ENCODE results near the gene MAP4K1. TPM values are rescaled to one million over a fixed set of nuclear protein-coding genes. Genes with fewer than 3 reads are reported as not detected.
A peak's percentile ranks its signal among the peaks of the same experiment; 100 is the strongest.

MAP4K1 gene
- total and polyA plus RNA-seq, 2 of the 13 experiments (the other 11 are each of a cell fraction or from before 2014, with no cell fraction given): 0.24 to 0.89 TPM

GRCh38 chr19:38647368-38647965, 29.7 kb upstream of the MAP4K1 start, which contains the start of gene ACTN4 (continued):
- TF ChIP-seq ZGPAT (CRISPR knock-in tag; IDR thresholded peaks at IDR 0.05): peak; percentile 27; the same call in 1 of the 2 replicates
- no peak for TF ChIP-seq ZNF660 (CRISPR knock-in tag; IDR thresholded peaks at IDR 0.05; ENCODE audit: borderline replicate concordance, low read depth)
- peak; percentile 82 for TF ChIP-seq HNRNPLL (IDR thresholded peaks at IDR 0.05; ENCODE audit: low read depth, low read length, poor library complexity, severe bottlenecking)
- no peak for TF ChIP-seq NR2F1 (CRISPR knock-in tag; IDR thresholded peaks at IDR 0.05)
- 0 out of 2 replicates have a peak, but pooled peaks have one; percentile 24 for TF ChIP-seq POGZ (CRISPR knock-in tag; IDR thresholded peaks at IDR 0.05)
- peak; percentile 97 for TF ChIP-seq ZSCAN22 (CRISPR knock-in tag; IDR thresholded peaks at IDR 0.05)
- TF ChIP-seq ZNF207 (IDR thresholded peaks at IDR 0.05; ENCODE audit: borderline replicate concordance): no peak
- TF ChIP-seq MED1 (CRISPR knock-in tag; IDR thresholded peaks at IDR 0.05): peak; percentile 53; the same call in 1 of the 2 replicates
- TF ChIP-seq ZNF563 (CRISPR knock-in tag; IDR thresholded peaks at IDR 0.05): peak; percentile 95
- peak; percentile 65 for TF ChIP-seq NRL (CRISPR knock-in tag; IDR thresholded peaks at IDR 0.05; ENCODE audit: borderline replicate concordance)
- no peak for TF ChIP-seq ZNF33A (CRISPR knock-in tag; IDR thresholded peaks at IDR 0.05; ENCODE audit: borderline replicate concordance)
- TF ChIP-seq ZNF784 (CRISPR knock-in tag; IDR thresholded peaks at IDR 0.05; ENCODE audit: borderline replicate concordance): peak; percentile 90; the same call in 1 of the 2 replicates
- peak; percentile 35; the same call in 1 of the 2 replicates for TF ChIP-seq ZFP91 (CRISPR knock-in tag; IDR thresholded peaks at IDR 0.05; ENCODE audit: borderline replicate concordance)
- peak; percentile 78 for TF ChIP-seq KAT7 (CRISPR knock-in tag; IDR thresholded peaks at IDR 0.05; ENCODE audit: borderline replicate concordance)
- TF ChIP-seq TEAD3 (CRISPR knock-in tag; optimal IDR thresholded peaks at IDR 0.05; ENCODE audit: borderline replicate concordance): peak; percentile 86
- TF ChIP-seq MYC (CRISPR knock-in tag; IDR thresholded peaks at IDR 0.05; ENCODE audit: borderline replicate concordance): peak; percentile 89
- no peak for TF ChIP-seq PREB (CRISPR knock-in tag; IDR thresholded peaks at IDR 0.05)
- peak; percentile 92 for TF ChIP-seq POLR2G (IDR thresholded peaks at IDR 0.05; ENCODE audit: low read depth, low read length)
- TF ChIP-seq ATF6 (CRISPR knock-in tag; conservative IDR thresholded peaks at IDR 0.05): no peak
- no peak for TF ChIP-seq POLR2AphosphoS2 (IDR thresholded peaks at IDR 0.05; ENCODE audit: low read depth, low read length)

Measured in HepG2 (cell line).